PC-9 (cell line): ENCODE data around the gene KCNC1.

Source experiments
- EZH2 ChIP-seq: fragments of 200-600 bp; sonication (generic); IDR thresholded peaks from 2 replicates; pipeline ENCODE4 v1.8.0; 2017; ENCODE audit warnings: antibody characterized with exemption, low read depth
- TF ChIP-seq, protein P1 (sequence below): fragments of 200-600 bp; sonication (generic); conservative IDR thresholded peaks from 2 replicates; pipeline ENCODE4 v1.6.1; 2017; ENCODE audit warnings: mixed run types, antibody characterized with exemption, mild to moderate bottlenecking, moderate library complexity

DNA sequence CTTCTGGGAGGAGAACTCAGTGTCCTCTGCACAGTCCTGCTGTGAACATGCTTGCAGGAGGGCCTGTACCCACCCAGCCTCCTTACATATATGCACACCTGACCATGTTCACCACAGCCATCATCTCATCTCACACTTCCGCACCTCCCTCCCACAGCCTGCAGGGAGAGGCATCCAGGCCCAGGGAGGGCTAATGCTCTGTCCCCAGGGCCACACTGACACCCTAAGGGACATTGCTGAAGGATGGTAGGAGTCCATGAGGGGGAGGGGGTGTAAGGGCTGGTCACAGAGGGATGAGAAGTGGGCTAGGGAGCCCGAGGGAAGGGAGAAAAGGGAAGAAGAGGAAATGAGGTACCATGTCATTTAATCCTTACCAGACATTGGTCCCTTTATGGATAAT, 4.4 kb upstream of the KCNC1 start:
- TF ChIP-seq, protein P1, sequence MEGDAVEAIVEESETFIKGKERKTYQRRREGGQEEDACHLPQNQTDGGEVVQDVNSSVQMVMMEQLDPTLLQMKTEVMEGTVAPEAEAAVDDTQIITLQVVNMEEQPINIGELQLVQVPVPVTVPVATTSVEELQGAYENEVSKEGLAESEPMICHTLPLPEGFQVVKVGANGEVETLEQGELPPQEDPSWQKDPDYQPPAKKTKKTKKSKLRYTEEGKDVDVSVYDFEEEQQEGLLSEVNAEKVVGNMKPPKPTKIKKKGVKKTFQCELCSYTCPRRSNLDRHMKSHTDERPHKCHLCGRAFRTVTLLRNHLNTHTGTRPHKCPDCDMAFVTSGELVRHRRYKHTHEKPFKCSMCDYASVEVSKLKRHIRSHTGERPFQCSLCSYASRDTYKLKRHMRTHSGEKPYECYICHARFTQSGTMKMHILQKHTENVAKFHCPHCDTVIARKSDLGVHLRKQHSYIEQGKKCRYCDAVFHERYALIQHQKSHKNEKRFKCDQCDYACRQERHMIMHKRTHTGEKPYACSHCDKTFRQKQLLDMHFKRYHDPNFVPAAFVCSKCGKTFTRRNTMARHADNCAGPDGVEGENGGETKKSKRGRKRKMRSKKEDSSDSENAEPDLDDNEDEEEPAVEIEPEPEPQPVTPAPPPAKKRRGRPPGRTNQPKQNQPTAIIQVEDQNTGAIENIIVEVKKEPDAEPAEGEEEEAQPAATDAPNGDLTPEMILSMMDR, result no peak
- no peak for TF ChIP-seq EZH2
